H54 (cell line): ENCODE results near the gene RNU7-1.
"Not testable (repeated sequence)": the region's sequence is repeated elsewhere in the genome, so short reads cannot be mapped to it uniquely, and the experiment has no call there.

ENCODE experiments used
- DNase-seq: peaks from one replicate; pipeline ENCODE4 v3.0.0; 2011; ENCODE audit warnings: low spot score, mixed read lengths; ENCODE audit not compliant: insufficient read length
- FAIRE-seq: peaks from 3 replicates; lab custom pipeline; 2011; peaks lifted over from hg19 to GRCh38; lab: Jason Lieb, UNC
- POLR2A ChIP-seq: IDR thresholded peaks from 2 replicates; pipeline ENCODE4 v1.6.1; 2011; ENCODE audit warnings: low read depth, mild to moderate bottlenecking, low read length

Gene RNU7-1

GRCh38 chr12:6943722-6944380 lies at the start of gene RNU7-1, which contains the start of gene C12orf57:
RNU7-1 (plus strand) TSS chr12:6943816.
C12orf57 (plus strand) TSS chr12:6944022; CDS start chr12:6944122, 100 bp downstream.
- DNase-seq (peak; percentile 74), FAIRE-seq (no peak)
- TF ChIP-seq POLR2A = peak; percentile 85

- no peak for TF ChIP-seq POLR2A
- FAIRE-seq (no peak), DNase-seq (no peak)
Observed at GRCh38 chr12:6894321-6894720, 49.3 kb upstream of the RNU7-1 start.

GRCh38 chr12:6896846-6897435 lies 46.7 kb upstream of the RNU7-1 start:
- no peak for TF ChIP-seq POLR2A
- no peak for DNase-seq
- FAIRE-seq = no peak

GRCh38 chr12:6899427-6899826 lies 44.2 kb upstream of the RNU7-1 start:
- DNase-seq (no peak), FAIRE-seq (no peak)
- no peak for TF ChIP-seq POLR2A

GRCh38 chr12:6899837-6900519 lies 43.6 kb upstream of the RNU7-1 start:
- TF ChIP-seq POLR2A = no peak
- FAIRE-seq (no peak), DNase-seq (no peak)

GRCh38 chr12:6902448-6902847 lies 41.2 kb upstream of the RNU7-1 start:
- TF ChIP-seq POLR2A = no peak
- no peak for FAIRE-seq

GRCh38 chr12:6903722-6904121 lies 39.9 kb upstream of the RNU7-1 start:
- DNase-seq (no peak), FAIRE-seq (no peak)
- TF ChIP-seq POLR2A = no peak

More at GRCh38 chr12:6902448-6902847, 41.2 kb upstream of the RNU7-1 start:
- no peak for DNase-seq

- FAIRE-seq = peak; percentile 74
- TF ChIP-seq POLR2A = peak; percentile 58
- DNase-seq = peak; percentile 63
Observed at GRCh38 chr12:6904280-6905276, 39.0 kb upstream of the RNU7-1 start, which contains the start of gene LRRC23. LRRC23 (plus strand) TSS chr12:6904822; CDS start chr12:6905634, 812 bp downstream.

GRCh38 chr12:6905414-6906040 lies 38.1 kb upstream of the RNU7-1 start:
- TF ChIP-seq POLR2A = no peak
- FAIRE-seq = no peak
- DNase-seq = no peak

GRCh38 chr12:6908141-6908540 lies 35.5 kb upstream of the RNU7-1 start:
- FAIRE-seq, DNase-seq: not testable (repeated sequence)

- no peak for TF ChIP-seq POLR2A
- DNase-seq (no peak), FAIRE-seq (no peak)
Observed at GRCh38 chr12:6909421-6910145, 34.0 kb upstream of the RNU7-1 start.
